DMS 273 (cell line): ENCODE results near the gene ULK4.
A peak's percentile ranks its signal among the peaks of the same experiment; 100 is the strongest.
"Not testable (repeated sequence)": the region's sequence is repeated elsewhere in the genome, so short reads cannot be mapped to it uniquely, and the experiment has no call there.

Experiments
- DNase-seq: peaks from one replicate; lab custom pipeline; 2025; ENCODE audit not compliant: unreplicated experiment; lab: John Stamatoyannopoulos, UW

The ULK4 gene

GRCh38 chr3:41874022-41874421 is 87.9 kb downstream of the ULK4 start:
- DNase-seq, result no peak

- no peak for DNase-seq
Measured at GRCh38 chr3:41872157-41872556, 89.7 kb downstream of the ULK4 start.

- no peak for DNase-seq
Measured at GRCh38 chr3:41867533-41867932, 94.4 kb downstream of the ULK4 start.

- no peak for DNase-seq
Measured at GRCh38 chr3:41866298-41866697, 95.6 kb downstream of the ULK4 start.

GRCh38 chr3:41863024-41863423 is 98.9 kb downstream of the ULK4 start:
- DNase-seq, result peak; percentile 4

GRCh38 chr3:41860489-41860888 is 101.4 kb downstream of the ULK4 start:
- not testable (repeated sequence) for DNase-seq

GRCh38 chr3:41854956-41855355 is 106.9 kb downstream of the ULK4 start:
- DNase-seq, result no peak

- DNase-seq, result no peak
Measured at GRCh38 chr3:41853540-41854196, 108.2 kb downstream of the ULK4 start.

- no peak for DNase-seq
Measured at GRCh38 chr3:41848753-41849574, 112.9 kb downstream of the ULK4 start.

- DNase-seq, result no peak
Measured at GRCh38 chr3:41847679-41848078, 114.2 kb downstream of the ULK4 start.

- DNase-seq, result no peak
Measured at GRCh38 chr3:41846850-41847249, 115.1 kb downstream of the ULK4 start.

GRCh38 chr3:41845826-41846225 is 116.1 kb downstream of the ULK4 start:
- no peak for DNase-seq

- not testable (repeated sequence) for DNase-seq
Measured at GRCh38 chr3:41844256-41844655, 117.6 kb downstream of the ULK4 start.

- DNase-seq, result not testable (repeated sequence)
Measured at GRCh38 chr3:41840936-41841668, 120.8 kb downstream of the ULK4 start.

- DNase-seq, result no peak
Measured at GRCh38 chr3:41836360-41837134, 125.4 kb downstream of the ULK4 start.

GRCh38 chr3:41833628-41834027 is 128.3 kb downstream of the ULK4 start:
- DNase-seq, result no peak

- no peak for DNase-seq
Measured at GRCh38 chr3:41819236-41819635, 142.7 kb downstream of the ULK4 start.

GRCh38 chr3:41808618-41809017 is 153.3 kb downstream of the ULK4 start:
- DNase-seq, result no peak

GRCh38 chr3:41808152-41808551 is 153.8 kb downstream of the ULK4 start:
- DNase-seq, result no peak

- no peak for DNase-seq
Measured at GRCh38 chr3:41794748-41795589, 166.9 kb downstream of the ULK4 start.
